Large intestine (tissue), 12 donors: ENCODE data around the gene PKDCC. TPM values are rescaled to one million over a fixed set of nuclear protein-coding genes. Genes with fewer than 3 reads are reported as not detected.

Experiments used
- DNase-seq, 2 donors: peaks; one replicate each; pipeline versions ENCODE4 v3.0.0 to v3.0.0-alpha.2; 2013
- H3K27ac ChIP-seq: one replicate; pipeline ENCODE4 v1.5.1; 2013; ENCODE audit warnings: low read length
- H3K27me3 ChIP-seq: 2 replicates; pipeline ENCODE4 v1.6.1; 2013; ENCODE audit warnings: low read length; ENCODE audit not compliant: control insufficient read depth, insufficient read depth
- H3K36me3 ChIP-seq: 2 replicates; pipeline ENCODE4 v1.6.1; 2013; ENCODE audit warnings: low read length; ENCODE audit not compliant: control insufficient read depth, insufficient read depth
- H3K4me1 ChIP-seq: one replicate; pipeline ENCODE4 v1.6.1; 2013; ENCODE audit warnings: low read length; ENCODE audit not compliant: control insufficient read depth, insufficient read depth
- H3K4me3 ChIP-seq: one replicate; pipeline ENCODE4 v1.5.1; 2013; ENCODE audit warnings: low read length
- H3K9me3 ChIP-seq: one replicate; pipeline ENCODE4 v1.6.1; 2013; ENCODE audit warnings: mild to moderate bottlenecking, low read depth, low read length, moderate library complexity; ENCODE audit not compliant: control insufficient read depth
- WGBS: methylation state at CpG from one replicate; pipeline ENCODE4 v1.1.5; 2013; ENCODE audit warnings: low lambda C conversion rate; ENCODE audit not compliant: insufficient coverage; 5-methylcytosine and 5-hydroxymethylcytosine counted together
- long read RNA-seq, 11 donors: transcript quantifications; one replicate each; lab custom pipeline, GENCODE V29; 2026
- polyA plus RNA-seq: library from polyadenylated mRNA; unstranded; fragments of 120-200 nt; gene quantifications from one replicate; pipeline ENCODE4 v1.2.1, GENCODE V29; 2013

Gene PKDCC
- polyA plus RNA-seq = 247 TPM
- long read RNA-seq, donor 1, transcript PKDCC-207 (2 exons, 563 nt) = minor isoform, 6 of 76 reads
- long read RNA-seq, donor 1, transcript PKDCC-201 (7 exons, 2,502 nt) = major isoform, 30 of 76 reads
- long read RNA-seq, donor 1, partial matches to known transcripts = 38 of 76 reads
- long read RNA-seq, donor 1, other reads (novel, unspliced or antisense) = 0 of 76 reads
- long read RNA-seq, donor 2, transcript PKDCC-201 (7 exons, 2,502 nt) = major isoform, 43 of 71 reads
- long read RNA-seq, donor 2, transcript PKDCC-207 (2 exons, 563 nt) = minor isoform, 5 of 71 reads
- long read RNA-seq, donor 2, partial matches to known transcripts = 15 of 71 reads
- long read RNA-seq, donor 2, other reads (novel, unspliced or antisense) = 5 of 71 reads
- long read RNA-seq, donor 3 = 0 reads
- long read RNA-seq, donor 4, partial matches to known transcripts = 0 of 5 reads
- long read RNA-seq, donor 4, other reads (novel, unspliced or antisense) = 0 of 5 reads
- long read RNA-seq, donor 5, transcript PKDCC-201 (7 exons, 2,502 nt) = major isoform, 29 of 45 reads
- long read RNA-seq, donor 5, partial matches to known transcripts = 11 of 45 reads
- long read RNA-seq, donor 5, other reads (novel, unspliced or antisense) = 0 of 45 reads
- long read RNA-seq, donor 6, transcript PKDCC-201 (7 exons, 2,502 nt) = major isoform, 31 of 34 reads
- long read RNA-seq, donor 6, partial matches to known transcripts = 0 of 34 reads
- long read RNA-seq, donor 6, other reads (novel, unspliced or antisense) = 0 of 34 reads
- long read RNA-seq, donor 7, transcript PKDCC-207 (2 exons, 563 nt) = minor isoform, 6 of 53 reads
- long read RNA-seq, donor 7, transcript PKDCC-201 (7 exons, 2,502 nt) = major isoform, 19 of 53 reads
- long read RNA-seq, donor 7, partial matches to known transcripts = 27 of 53 reads
- long read RNA-seq, donor 7, other reads (novel, unspliced or antisense) = 0 of 53 reads
- long read RNA-seq, donor 8, transcript PKDCC-207 (2 exons, 563 nt) = minor isoform, 8 of 65 reads
- long read RNA-seq, donor 8, transcript PKDCC-201 (7 exons, 2,502 nt) = major isoform, 32 of 65 reads
- long read RNA-seq, donor 8, partial matches to known transcripts = 13 of 65 reads
- long read RNA-seq, donor 8, other reads (novel, unspliced or antisense) = 5 of 65 reads
- long read RNA-seq, donor 9, transcript PKDCC-201 (7 exons, 2,502 nt) = major isoform, 35 of 62 reads
- long read RNA-seq, donor 9, transcript PKDCC-207 (2 exons, 563 nt) = minor isoform, 6 of 62 reads
- long read RNA-seq, donor 9, partial matches to known transcripts = 10 of 62 reads
- long read RNA-seq, donor 9, other reads (novel, unspliced or antisense) = 7 of 62 reads
- long read RNA-seq, donor 10, transcript PKDCC-201 (7 exons, 2,502 nt) = major isoform, 31 of 87 reads
- long read RNA-seq, donor 10, partial matches to known transcripts = 51 of 87 reads
- long read RNA-seq, donor 10, other reads (novel, unspliced or antisense) = 0 of 87 reads
- long read RNA-seq, donor 11, transcript PKDCC-201 (7 exons, 2,502 nt) = major isoform, 23 of 60 reads
- long read RNA-seq, donor 11, partial matches to known transcripts = 35 of 60 reads
- long read RNA-seq, donor 11, other reads (novel, unspliced or antisense) = 0 of 60 reads

- Histone ChIP-seq H3K4me1 (peaks cover 34% of the 10 kb centered on the region), H3K27me3 (no peaks in the 10 kb centered on the region), H3K9me3 (no peaks in the 10 kb centered on the region), H3K27ac (peak within 1 kb of the TSS; percentile 94), H3K4me3 (peak within 1 kb of the TSS; percentile 96), H3K36me3 (peaks cover 21% of the 10 kb centered on the region)
- WGBS = no CpG with 5 or more reads among the region's 111 CpGs
- DNase-seq = peak; percentile 83 to 87
Observed at GRCh38 chr2:42047488-42048298, at the start of gene PKDCC. TSS of gene PKDCC (plus strand) at chr2:42048021. CDS start at chr2:42048200, 179 bp downstream.

GRCh38 chr2:41998186-41999127, 49.4 kb upstream of the PKDCC start:
- Histone ChIP-seq H3K4me1 (no peaks in the 10 kb centered on the region), H3K36me3 (no peaks in the 10 kb centered on the region), H3K4me3 (no peak overlapping the region), H3K9me3 (peaks cover 10% of the 10 kb centered on the region), H3K27me3 (no peaks in the 10 kb centered on the region), H3K27ac (no peak overlapping the region)
- WGBS = 63% methylated on average over 3 of the region's 15 CpGs
- no peak for DNase-seq

- Histone ChIP-seq H3K27ac (no peak overlapping the region), H3K4me3 (no peak overlapping the region), H3K27me3 (no peaks in the 10 kb centered on the region), H3K4me1 (no peaks in the 10 kb centered on the region), H3K36me3 (no peaks in the 10 kb centered on the region), H3K9me3 (peaks cover 10% of the 10 kb centered on the region)
- WGBS = no CpG with 5 or more reads among the region's 1 CpG
- DNase-seq = no peak
Observed at GRCh38 chr2:41999128-41999480, 48.7 kb upstream of the PKDCC start.

GRCh38 chr2:41999592-42000281, 48.1 kb upstream of the PKDCC start:
- Histone ChIP-seq H3K27ac (no peak overlapping the region), H3K4me3 (no peak overlapping the region), H3K4me1 (no peaks in the 10 kb centered on the region), H3K27me3 (no peaks in the 10 kb centered on the region), H3K36me3 (no peaks in the 10 kb centered on the region), H3K9me3 (peaks cover 10% of the 10 kb centered on the region)
- 83% methylated on average over 2 of the region's 9 CpGs for WGBS
- DNase-seq = no peak

- H3K4me3 ChIP-seq = no peak overlapping the region
- no peak overlapping the region for H3K27ac ChIP-seq
- no peaks in the 10 kb centered on the region for H3K4me1 ChIP-seq
- H3K27me3 ChIP-seq = no peaks in the 10 kb centered on the region
- DNase-seq = no peak
- H3K36me3 ChIP-seq = no peaks in the 10 kb centered on the region
- peaks cover 3% of the 10 kb centered on the region for H3K9me3 ChIP-seq
- WGBS = 80% methylated on average over 1 of the region's 21 CpGs
Observed at GRCh38 chr2:42001711-42002201, 46.1 kb upstream of the PKDCC start.

- Histone ChIP-seq H3K36me3 (no peaks in the 10 kb centered on the region), H3K4me3 (no peak overlapping the region), H3K9me3 (peaks cover 3% of the 10 kb centered on the region), H3K4me1 (no peaks in the 10 kb centered on the region), H3K27me3 (no peaks in the 10 kb centered on the region), H3K27ac (no peak overlapping the region)
- WGBS = 100% methylated on average over 1 of the region's 7 CpGs
- no peak for DNase-seq
Observed at GRCh38 chr2:42007551-42007950, 40.3 kb upstream of the PKDCC start.

GRCh38 chr2:42008241-42008921, 39.4 kb upstream of the PKDCC start:
- no peaks in the 10 kb centered on the region for H3K27me3 ChIP-seq
- H3K4me1 ChIP-seq = no peaks in the 10 kb centered on the region
- H3K9me3 ChIP-seq = peaks cover 3% of the 10 kb centered on the region
- no peak overlapping the region for H3K4me3 ChIP-seq
- no peaks in the 10 kb centered on the region for H3K36me3 ChIP-seq
- no peak for DNase-seq
- no peak overlapping the region for H3K27ac ChIP-seq
- no CpG with 5 or more reads among the region's 10 CpGs for WGBS
